H9 (cell line): ENCODE measurements around the gene ELF3. TPM values are rescaled to one million over a fixed set of nuclear protein-coding genes. Genes with fewer than 3 reads are reported as not detected.
A peak's percentile ranks its signal among the peaks of the same experiment; 100 is the strongest.

Experiments used
- DNase-seq: peaks from one replicate; pipeline ENCODE4 v3.0.0-alpha.2; 2017
- H2AFZ ChIP-seq: one replicate; pipeline ENCODE4 v1.6.1; 2013; ENCODE audit warnings: mild to moderate bottlenecking, low read length, control low read depth, moderate library complexity
- H2AK5ac ChIP-seq: 2 replicates; pipeline ENCODE4 v1.6.1; 2013; ENCODE audit warnings: low read length, control low read depth, mixed read lengths; ENCODE audit not compliant: insufficient read length
- H2BK120ac ChIP-seq: one replicate; pipeline ENCODE4 v1.6.1; 2013; ENCODE audit warnings: low read depth, mild to moderate bottlenecking, low read length, control low read depth, inconsistent platforms; ENCODE audit not compliant: poor library complexity, severe bottlenecking
- H2BK12ac ChIP-seq: 2 replicates; pipeline ENCODE4 v1.6.1; 2013; ENCODE audit warnings: low read length, control low read depth, mixed read lengths, low read depth; ENCODE audit not compliant: insufficient read length
- H2BK15ac ChIP-seq: 2 replicates; pipeline ENCODE4 v1.6.1; 2013; ENCODE audit warnings: low read depth, low read length, control low read depth
- H2BK20ac ChIP-seq: one replicate; pipeline ENCODE4 v1.6.1; 2013; ENCODE audit warnings: low read depth, mild to moderate bottlenecking, low read length, control low read depth, inconsistent platforms; ENCODE audit not compliant: poor library complexity, severe bottlenecking
- H2BK5ac ChIP-seq: 2 replicates; pipeline ENCODE4 v1.6.1; 2013; ENCODE audit warnings: low read length, control low read depth, mixed read lengths; ENCODE audit not compliant: insufficient read length
- H3K14ac ChIP-seq: 2 replicates; pipeline ENCODE4 v1.6.1; 2013; ENCODE audit warnings: low read length, control low read depth; ENCODE audit not compliant: insufficient read depth
- H3K18ac ChIP-seq: 2 replicates; pipeline ENCODE4 v1.6.1; 2013; ENCODE audit warnings: low read depth, mild to moderate bottlenecking, mixed read lengths, low read length, control low read depth; ENCODE audit not compliant: insufficient read length
- H3K23ac ChIP-seq: 2 replicates; pipeline ENCODE4 v1.6.1; 2013; ENCODE audit warnings: low read length, control low read depth, mixed read lengths, low read depth; ENCODE audit not compliant: insufficient read length
- H3K23me2 ChIP-seq: 2 replicates; pipeline ENCODE4 v1.6.1; 2013; ENCODE audit warnings: low read depth, mild to moderate bottlenecking, mixed read lengths, low read length, control low read depth; ENCODE audit not compliant: insufficient read length, poor library complexity, severe bottlenecking
- H3K27ac ChIP-seq: 2 replicates; pipeline ENCODE4 v1.5.1; 2013; ENCODE audit warnings: low read length, control low read depth, mixed read lengths, low read depth; ENCODE audit not compliant: insufficient read length
- H3K27me3 ChIP-seq: 2 replicates; pipeline ENCODE4 v1.6.1; 2013; ENCODE audit warnings: low read length, control low read depth, inconsistent platforms; ENCODE audit not compliant: insufficient read depth
- H3K4ac ChIP-seq: 2 replicates; pipeline ENCODE4 v1.6.1; 2013; ENCODE audit warnings: low read depth, mild to moderate bottlenecking, control low read depth, inconsistent platforms, low read length, moderate library complexity
- H3K4me1 ChIP-seq: 2 replicates; pipeline ENCODE4 v1.6.1; 2013; ENCODE audit warnings: low read length, control low read depth, inconsistent platforms; ENCODE audit not compliant: insufficient read depth
- H3K4me2 ChIP-seq: 2 replicates; pipeline ENCODE4 v1.6.1; 2013; ENCODE audit warnings: low read length, control low read depth, mixed read lengths; ENCODE audit not compliant: insufficient read length, insufficient read depth
- H3K56ac ChIP-seq: 2 replicates; pipeline ENCODE4 v1.6.1; 2013; ENCODE audit warnings: low read depth, mild to moderate bottlenecking, mixed read lengths, low read length, control low read depth; ENCODE audit not compliant: insufficient read length
- H3K79me1 ChIP-seq: 2 replicates; pipeline ENCODE4 v1.6.1; 2013; ENCODE audit warnings: low read depth, mild to moderate bottlenecking, moderate library complexity, low read length, control low read depth, inconsistent platforms; ENCODE audit not compliant: insufficient read depth, poor library complexity, severe bottlenecking
- H3K79me2 ChIP-seq: 2 replicates; pipeline ENCODE4 v1.6.1; 2013; ENCODE audit warnings: low read length, control low read depth, inconsistent platforms; ENCODE audit not compliant: insufficient read depth
- H3K9ac ChIP-seq: 2 replicates; pipeline ENCODE4 v1.6.1; 2013; ENCODE audit warnings: low read length, control low read depth, mixed read lengths; ENCODE audit not compliant: insufficient read length; ENCODE audit errors: extremely low read depth
- H3K9me3 ChIP-seq: one replicate; pipeline ENCODE4 v1.6.1; 2013; ENCODE audit warnings: low read depth, low read length, inconsistent platforms; ENCODE audit not compliant: control insufficient read depth
- H3T11ph ChIP-seq: one replicate; pipeline ENCODE4 v1.6.1; 2013; ENCODE audit warnings: mild to moderate bottlenecking, low read length, control low read depth, inconsistent platforms
- H4K20me1 ChIP-seq: one replicate; pipeline ENCODE4 v1.6.1; 2013; ENCODE audit not compliant: control insufficient read depth, insufficient read length, insufficient read depth
- H4K5ac ChIP-seq: 2 replicates; pipeline ENCODE4 v1.6.1; 2013; ENCODE audit warnings: low read depth, mild to moderate bottlenecking, mixed read lengths, low read length, control low read depth; ENCODE audit not compliant: insufficient read length
- H4K8ac ChIP-seq: replicated peaks from 2 replicates; pipeline ENCODE4 v1.6.1; 2013; ENCODE audit warnings: low read length, control low read depth, mixed read lengths, low read depth; ENCODE audit not compliant: insufficient read length
- H4K91ac ChIP-seq: 2 replicates; pipeline ENCODE4 v1.6.1; 2013; ENCODE audit warnings: low read depth, mild to moderate bottlenecking, moderate library complexity, mixed read lengths, low read length, control low read depth; ENCODE audit not compliant: insufficient read length
- H3K27ac Mint-ChIP-seq, 3 experiments: 2 replicates in 2 of 3; 3 replicates in 1 of 3; pipeline ENCODE4 v1.8.0; 2020 to 2021; ENCODE audit warnings: mixed read lengths in 3 of 3, mild to moderate bottlenecking in 1 of 3, moderate library complexity in 1 of 3
- H3K27me3 Mint-ChIP-seq: 2 replicates; pipeline ENCODE4 v1.8.0; 2021; ENCODE audit warnings: low read depth, mild to moderate bottlenecking, moderate library complexity, mixed read lengths
- H3K36me3 Mint-ChIP-seq, 3 experiments: 2 replicates in 2 of 3; 3 replicates in 1 of 3; pipeline ENCODE4 v1.8.0; 2020 to 2021; ENCODE audit warnings: low read depth in 3 of 3, mixed read lengths in 3 of 3; ENCODE audit not compliant: insufficient read depth in 1 of 3
- H3K4me1 Mint-ChIP-seq, 2 experiments: 2 replicates each; pipeline ENCODE4 v1.8.0; 2020; ENCODE audit warnings: mixed read lengths in 2 of 2
- H3K4me3 Mint-ChIP-seq, 2 experiments: 2 replicates in 1 of 2; 3 replicates in 1 of 2; pipeline ENCODE4 v1.8.0; 2020 to 2021; ENCODE audit warnings: mild to moderate bottlenecking in 2 of 2, mixed read lengths in 2 of 2, moderate library complexity in 1 of 2
- H3K9me3 Mint-ChIP-seq, 2 experiments: 2 replicates in 1 of 2; 3 replicates in 1 of 2; pipeline ENCODE4 v1.8.0; 2020; ENCODE audit warnings: mild to moderate bottlenecking in 2 of 2, mixed read lengths in 2 of 2, moderate library complexity in 1 of 2
- CTCF ChIP-seq: fragments of 200-600 bp; sonication (generic); conservative IDR thresholded peaks from 3 replicates; pipeline ENCODE4 v1.8.0; 2021; ENCODE audit warnings: antibody characterized with exemption, mild to moderate bottlenecking
- WGBS: extraction: QIAGEN DNeasy Blood & Tissue Kit; methylation state at CpG from one replicate; pipeline ENCODE4 v1.1.7; 2013; ENCODE audit warnings: missing lambda C conversion rate, low lambda C conversion rate, mixed read lengths; ENCODE audit not compliant: insufficient read length; ENCODE audit errors: extremely low coverage; 5-methylcytosine and 5-hydroxymethylcytosine counted together
- total RNA-seq: library from RNA; stranded (reverse); gene quantifications from 2 replicates; pipeline ENCODE4 v1.2.1, GENCODE V29; 2021

ELF3 gene
- total RNA-seq, 1 experiment from 2014 or later, result 10.4 TPM

- Histone ChIP-seq H3K4me2 (peak overlapping the region; percentile 49), H4K20me1 (no peaks in the 10 kb centered on the region), H3K56ac (no peak overlapping the region), H3K23ac (no peak overlapping the region), H3K23me2 (peaks cover 15% of the 10 kb centered on the region), H3K18ac (peak overlapping the region; percentile 92), H3K27ac (peak overlapping the region; percentile 7), H2BK15ac (no peak overlapping the region), H2BK120ac (no peak overlapping the region), H2BK5ac (no peak overlapping the region), H3K4ac (peak overlapping the region; percentile 8; the same call in 1 of the 2 replicates), H3K4me1 (peaks cover 16% of the 10 kb centered on the region), H3K79me2 (no peaks in the 10 kb centered on the region), H2BK20ac (no peak overlapping the region), H2AK5ac (no peak overlapping the region), H4K8ac (no peak overlapping the region), H3T11ph (no peak overlapping the region), H3K27me3 (no peaks in the 10 kb centered on the region), H3K14ac (peak overlapping the region; percentile 94), H2BK12ac (peak overlapping the region; percentile 77), H3K9ac (no peak overlapping the region), H2AFZ (no peak overlapping the region), H4K91ac (peak overlapping the region; percentile 31), H3K79me1 (no peaks in the 10 kb centered on the region), H4K5ac (no peak overlapping the region), H3K9me3 (no peaks in the 10 kb centered on the region)
- Mint-ChIP-seq H3K27me3 (no peaks in the 10 kb centered on the region), H3K27ac (peak overlapping the region; percentile 94 to 99 (median 98)), H3K4me1 (peaks cover 46 to 61% of the 10 kb centered on the region in 2 experiments), H3K9me3 (no peaks in the 10 kb centered on the region), H3K36me3 (peaks cover 15 to 44% (median 44%) of the 10 kb centered on the region in 3 experiments; a peak in 6 of 7 replicates), H3K4me3 (peak overlapping the region; percentile 32 to 58; a peak in 1 of 5 replicates)
- no peak for DNase-seq
- TF ChIP-seq CTCF, result no peak
- no CpG with 5 or more reads among the region's 8 CpGs for WGBS
These were observed 3.1 kb upstream of the ELF3 start for GRCh38 chr1:202007304-202007703.
